Measurements from ENCODE around the gene PKD1. TPM values are rescaled to one million over a fixed set of nuclear protein-coding genes. Genes with fewer than 3 reads are reported as not detected.
A peak's percentile ranks its signal among the peaks of the same experiment; 100 is the strongest.

Gene PKD1
- total and polyA plus RNA-seq, 2 of the 13 experiments (the other 11 are each of a cell fraction or from before 2014, with no cell fraction given), result 22.1 to 23.0 TPM

GRCh38 chr16:2158262-2158638, 22.6 kb upstream of the PKD1 start (continued):
- TF ChIP-seq PAXIP1 (CRISPR knock-in tag; conservative IDR thresholded peaks at IDR 0.05) (peak; percentile 30; the same call in 1 of the 2 replicates), AKAP8 (CRISPR knock-in tag; IDR thresholded peaks at IDR 0.05) (peak; percentile 88), ATF4 (CRISPR knock-in tag; IDR thresholded peaks at IDR 0.05) (no peak), RBM22 (optimal IDR thresholded peaks at IDR 0.05; ENCODE audit: low read length) (no peak), ZNF598 (CRISPR knock-in tag; IDR thresholded peaks at IDR 0.05; ENCODE audit: borderline replicate concordance) (no peak), ZNF674 (CRISPR knock-in tag; IDR thresholded peaks at IDR 0.05; ENCODE audit: low read depth) (no peak), HMGXB4 (CRISPR knock-in tag; IDR thresholded peaks at IDR 0.05; ENCODE audit: borderline replicate concordance in 1 of 2, low read depth in 1 of 2) (no peak), ZNF800 (CRISPR knock-in tag; IDR thresholded peaks at IDR 0.05) (no peak), EP300 (IDR thresholded peaks at IDR 0.05; ENCODE audit: low read depth in 2 of 2, low read length in 2 of 2) (no peak), EP300 (CRISPR knock-in tag; IDR thresholded peaks at IDR 0.05; ENCODE audit: borderline replicate concordance) (no peak), ZNF350 (CRISPR knock-in tag; IDR thresholded peaks at IDR 0.05; ENCODE audit: borderline replicate concordance, low read depth) (0 out of 2 replicates have a peak, but pooled peaks have one; percentile 7), THAP9 (CRISPR knock-in tag; IDR thresholded peaks at IDR 0.05; ENCODE audit: borderline replicate concordance) (0 out of 2 replicates have a peak, but pooled peaks have one; percentile 2), GMEB1 (CRISPR knock-in tag; IDR thresholded peaks at IDR 0.05; ENCODE audit: borderline replicate concordance) (no peak), ZFP82 (CRISPR knock-in tag; IDR thresholded peaks at IDR 0.05; ENCODE audit: borderline replicate concordance) (no peak)
